HepG2 (cell line): Measurements from ENCODE around the gene SGPP1.

Experiments used
- ARNTL ChIP-seq: sonication (generic); formaldehyde crosslinking; IDR thresholded peaks from 2 replicates; pipeline ENCODE4 v1.4.0; 2020; ENCODE audit warnings: mild to moderate bottlenecking, missing genetic modification reagents
- ATF3 ChIP-seq: sonication (generic); formaldehyde crosslinking; IDR thresholded peaks from 2 replicates; pipeline ENCODE4 v1.4.0; 2020; ENCODE audit warnings: missing genetic modification reagents
- CTCF ChIP-seq: sonication (generic); formaldehyde crosslinking; IDR thresholded peaks from 2 replicates; pipeline ENCODE4 v1.5.0; 2020; ENCODE audit warnings: mild to moderate bottlenecking, missing genetic modification reagents, moderate library complexity
- MAZ ChIP-seq, 2 experiments: sonication (generic) in 1 of 2; formaldehyde crosslinking in 1 of 2; IDR thresholded peaks; 2 replicates each; pipeline versions ENCODE4 v1.5.0 to v1.6.1; 2012 to 2020; ENCODE audit warnings: low read depth in 2 of 2, mild to moderate bottlenecking in 2 of 2, borderline replicate concordance in 1 of 2, improper control_type of control experiment in 1 of 2, low read length in 1 of 2, missing genetic modification reagents in 1 of 2, moderate library complexity in 1 of 2
- ZNF800 ChIP-seq: sonication (generic); formaldehyde crosslinking; IDR thresholded peaks from 2 replicates; pipeline ENCODE4 v1.4.0; 2020; ENCODE audit warnings: missing genetic modification reagents

- TF ChIP-seq ARNTL (CRISPR knock-in tag) (no peak), MAZ (IDR thresholded peaks at IDR 0.05; ENCODE audit: borderline replicate concordance, low read depth, low read length) (no peak), MAZ (CRISPR knock-in tag; IDR thresholded peaks at IDR 0.05; ENCODE audit: low read depth) (no peak), ATF3 (no peak), ZNF800 (CRISPR knock-in tag) (no peak), CTCF (CRISPR knock-in tag) (no peak)
Observed at GRCh38 chr14:63712123-63712522, 15.7 kb downstream of the SGPP1 start.
